ENCODE results near the gene CAPN12.

DNA sequence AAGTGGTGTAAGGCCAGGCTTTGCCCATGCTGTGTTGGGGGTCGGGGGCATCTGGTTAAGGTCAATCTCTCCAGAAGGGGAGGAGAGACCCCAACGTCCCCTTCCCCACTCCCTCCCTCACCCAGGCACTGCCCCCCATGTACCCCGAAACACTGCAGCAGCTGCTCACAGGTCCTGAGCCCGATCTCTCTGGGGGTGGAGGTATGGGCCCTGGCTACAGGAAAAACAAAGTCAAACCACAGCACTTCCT lies 10.2 kb downstream of the CAPN12 start:
- TF ChIP-seq, protein P1, sequence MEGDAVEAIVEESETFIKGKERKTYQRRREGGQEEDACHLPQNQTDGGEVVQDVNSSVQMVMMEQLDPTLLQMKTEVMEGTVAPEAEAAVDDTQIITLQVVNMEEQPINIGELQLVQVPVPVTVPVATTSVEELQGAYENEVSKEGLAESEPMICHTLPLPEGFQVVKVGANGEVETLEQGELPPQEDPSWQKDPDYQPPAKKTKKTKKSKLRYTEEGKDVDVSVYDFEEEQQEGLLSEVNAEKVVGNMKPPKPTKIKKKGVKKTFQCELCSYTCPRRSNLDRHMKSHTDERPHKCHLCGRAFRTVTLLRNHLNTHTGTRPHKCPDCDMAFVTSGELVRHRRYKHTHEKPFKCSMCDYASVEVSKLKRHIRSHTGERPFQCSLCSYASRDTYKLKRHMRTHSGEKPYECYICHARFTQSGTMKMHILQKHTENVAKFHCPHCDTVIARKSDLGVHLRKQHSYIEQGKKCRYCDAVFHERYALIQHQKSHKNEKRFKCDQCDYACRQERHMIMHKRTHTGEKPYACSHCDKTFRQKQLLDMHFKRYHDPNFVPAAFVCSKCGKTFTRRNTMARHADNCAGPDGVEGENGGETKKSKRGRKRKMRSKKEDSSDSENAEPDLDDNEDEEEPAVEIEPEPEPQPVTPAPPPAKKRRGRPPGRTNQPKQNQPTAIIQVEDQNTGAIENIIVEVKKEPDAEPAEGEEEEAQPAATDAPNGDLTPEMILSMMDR (IDR thresholded peaks at IDR 0.05 in 8 of 11, conservative IDR thresholded peaks at IDR 0.05 in 3 of 11): no peak
- no peak for TF ChIP-seq POLR2AphosphoS5 (IDR thresholded peaks at IDR 0.05)
